GM23338 (cell line): ENCODE data around the gene SNX5.

Experiments used
- CREB1 ChIP-seq: fragments of 250-450 bp; sonication (Bioruptor Pico); IDR thresholded peaks from 2 replicates; pipeline ENCODE4 v1.5.0; 2020; ENCODE audit warnings: low read depth, mild to moderate bottlenecking, moderate library complexity
- CTCF ChIP-seq, 2 experiments: fragments of 200-600 bp in 1 of 2; sonication (generic) in 1 of 2; conservative IDR thresholded peaks; 2 replicates each; pipeline versions ENCODE4 v1.5.1 to v1.6.1; 2016 to 2017; ENCODE audit warnings: antibody characterized with exemption in 2 of 2, low read depth in 2 of 2, mild to moderate bottlenecking in 2 of 2, moderate library complexity in 1 of 2
- ETS1 ChIP-seq: IDR thresholded peaks from 2 replicates; pipeline ENCODE4 v1.6.1; 2016; ENCODE audit warnings: antibody characterized with exemption
- EZH2 ChIP-seq: fragments of 200-600 bp; sonication (generic); IDR thresholded peaks from one replicate; pipeline ENCODE4 v1.8.0; 2017; ENCODE audit warnings: antibody characterized with exemption, mild to moderate bottlenecking, low read depth; ENCODE audit not compliant: unreplicated experiment
- EZH2phosphoT487 ChIP-seq: fragments of 200-600 bp; sonication (generic); IDR thresholded peaks from one replicate; pipeline ENCODE4 v1.8.1; 2018; ENCODE audit warnings: antibody characterized with exemption; ENCODE audit not compliant: unreplicated experiment
- POLR2AphosphoS5 ChIP-seq: IDR thresholded peaks from 2 replicates; pipeline ENCODE4 v1.6.1; 2016; ENCODE audit warnings: antibody characterized with exemption, low read depth
- REST ChIP-seq: IDR thresholded peaks from one replicate; pipeline ENCODE4 v1.6.1; 2018; ENCODE audit warnings: antibody characterized with exemption; ENCODE audit not compliant: unreplicated experiment
- ZNF114 ChIP-seq: fragments of 250-450 bp; sonication (Bioruptor Pico); IDR thresholded peaks from 2 replicates; pipeline ENCODE4 v1.5.0; 2020; ENCODE audit warnings: mild to moderate bottlenecking, moderate library complexity
- ZNF331 ChIP-seq: fragments of 250-450 bp; sonication (Bioruptor Pico); IDR thresholded peaks from 2 replicates; pipeline ENCODE4 v1.5.0; 2020; ENCODE audit warnings: low read depth, mild to moderate bottlenecking, moderate library complexity

- TF ChIP-seq CTCF (conservative IDR thresholded peaks at IDR 0.05; ENCODE audit: low read depth in 2 of 2), result no peak
- no peak for TF ChIP-seq CREB1
- TF ChIP-seq EZH2phosphoT487, result no peak
- TF ChIP-seq POLR2AphosphoS5, result no peak
- no peak for TF ChIP-seq ZNF114
- no peak for TF ChIP-seq ZNF331 (CRISPR knock-in tag)
- TF ChIP-seq EZH2, result no peak
- no peak for TF ChIP-seq REST
- TF ChIP-seq ETS1, result no peak
These were observed 25.3 kb downstream of the SNX5 start for GRCh38 chr20:17943343-17943742.
